DND-41 (cell line): ENCODE results near the gene PANX2.

Source experiments
- CTCF ChIP-seq: IDR thresholded peaks from 2 replicates; pipeline ENCODE4 v1.5.1; 2012; ENCODE audit warnings: borderline replicate concordance, low read length, moderate library complexity, mild to moderate bottlenecking; ENCODE audit not compliant: poor library complexity, severe bottlenecking; ENCODE audit errors: extremely low read depth
- EZH2 ChIP-seq: IDR thresholded peaks from 3 replicates; pipeline ENCODE4 v1.6.1; 2012; ENCODE audit warnings: borderline replicate concordance, low read depth, mild to moderate bottlenecking, moderate library complexity, low read length, inconsistent platforms; ENCODE audit not compliant: severe bottlenecking

- no peak for TF ChIP-seq CTCF
- no peak for TF ChIP-seq EZH2
Measured at GRCh38 chr22:50177537-50178470, 7.3 kb downstream of the PANX2 start.
